Gastroesophageal sphincter (tissue), 4 donors: ENCODE measurements around the gene MGAT3. TPM values are rescaled to one million over a fixed set of nuclear protein-coding genes. Genes with fewer than 3 reads are reported as not detected.

Source experiments
- ATAC-seq: fragments of 150-250 bp; one replicate; pipeline ENCODE4 v1.9.1; 2016; ENCODE audit warnings: mild to moderate bottlenecking, moderate library complexity
- H3K27ac ChIP-seq, 4 donors: fragments of 200-600 bp; sonication (generic) in 3 of 4; 1 replicate in 3 of 4; 2 replicates in 1 of 4; pipeline ENCODE4 v1.5.1; 2016 to 2019
- H3K27me3 ChIP-seq: fragments of 200-600 bp; sonication (generic); one replicate; pipeline ENCODE4 v1.5.1; 2019
- H3K36me3 ChIP-seq, 2 donors: fragments of 200-600 bp; sonication (generic); one replicate each; pipeline ENCODE4 v1.5.1; 2019; ENCODE audit warnings: control low read depth in 1 of 2
- H3K4me1 ChIP-seq, 3 donors: fragments of 200-600 bp; sonication (generic); 1 replicate in 2 of 3; 2 replicates in 1 of 3; pipeline ENCODE4 v1.5.1; 2016 to 2019; ENCODE audit warnings: control low read depth in 2 of 3
- H3K4me3 ChIP-seq, 2 donors: fragments of 200-600 bp; sonication (generic); one replicate each; pipeline ENCODE4 v1.5.1; 2019; ENCODE audit warnings: mild to moderate bottlenecking in 1 of 2, moderate library complexity in 1 of 2
- H3K9me3 ChIP-seq, 3 donors: fragments of 200-600 bp; sonication (generic); one replicate each; pipeline ENCODE4 v1.5.1; 2017 to 2019; ENCODE audit warnings: control low read depth in 2 of 3
- CTCF ChIP-seq, 4 experiments: fragments of 200-600 bp in 2 of 4; fragments of 450-650 bp in 2 of 4; sonication (generic) in 1 of 4; IDR thresholded peaks; one replicate each; pipeline ENCODE4 v1.5.1; 2017 to 2019; ENCODE audit warnings: antibody characterized with exemption in 4 of 4, mild to moderate bottlenecking in 2 of 4, moderate library complexity in 2 of 4
- EP300 ChIP-seq: sonication (generic); formaldehyde crosslinking; IDR thresholded peaks from one replicate; pipeline ENCODE4 v1.6.1; 2017; ENCODE audit warnings: antibody characterized with exemption, mild to moderate bottlenecking
- POLR2A ChIP-seq, 2 donors: fragments of 450-650 bp; IDR thresholded peaks; one replicate each; pipeline ENCODE4 v1.6.1; 2017; ENCODE audit warnings: antibody characterized with exemption in 2 of 2, mild to moderate bottlenecking in 2 of 2, moderate library complexity in 1 of 2
- POLR2AphosphoS5 ChIP-seq: sonication (generic); formaldehyde crosslinking; IDR thresholded peaks from one replicate; pipeline ENCODE4 v1.6.1; 2017; ENCODE audit warnings: antibody characterized with exemption
- WGBS, 2 donors: methylation state at CpG; one replicate each; pipeline ENCODE4 v1.1.5; 2018; ENCODE audit warnings: low coverage in 1 of 2; 5-methylcytosine and 5-hydroxymethylcytosine counted together
- total RNA-seq, 4 donors: library from RNA; depleted of rRNA; stranded (reverse); fragments of >200 nt; gene quantifications; one replicate each; pipeline ENCODE4 v1.1.0, GENCODE V29; 2016

MGAT3 gene
- total RNA-seq, 4 donors from 2014 or later = 2.6 to 3.9 (median 2.9) TPM

GRCh38 chr22:39490966-39491680 lies 34.3 kb downstream of the MGAT3 start:
- H3K4me3 ChIP-seq = no peak overlapping the region
- no peak overlapping the region for H3K27ac ChIP-seq
- H3K27me3 ChIP-seq = peaks cover 6% of the 10 kb centered on the region
- no peak for ATAC-seq
- no peaks in the 10 kb centered on the region for H3K9me3 ChIP-seq
- TF ChIP-seq POLR2A (IDR thresholded peaks at IDR 0.05) (no peak), EP300 (no peak), POLR2AphosphoS5 (no peak), CTCF (IDR thresholded peaks at IDR 0.05) (no peak)
- WGBS, 2 donors = no CpG with 5 or more reads among the region's 9 CpGs
- peaks cover 0 to 16% (median 0%) of the 10 kb centered on the region in 3 donors for H3K4me1 ChIP-seq
- H3K36me3 ChIP-seq = peaks cover 0 to 12% of the 10 kb centered on the region in 2 donors

DNA sequence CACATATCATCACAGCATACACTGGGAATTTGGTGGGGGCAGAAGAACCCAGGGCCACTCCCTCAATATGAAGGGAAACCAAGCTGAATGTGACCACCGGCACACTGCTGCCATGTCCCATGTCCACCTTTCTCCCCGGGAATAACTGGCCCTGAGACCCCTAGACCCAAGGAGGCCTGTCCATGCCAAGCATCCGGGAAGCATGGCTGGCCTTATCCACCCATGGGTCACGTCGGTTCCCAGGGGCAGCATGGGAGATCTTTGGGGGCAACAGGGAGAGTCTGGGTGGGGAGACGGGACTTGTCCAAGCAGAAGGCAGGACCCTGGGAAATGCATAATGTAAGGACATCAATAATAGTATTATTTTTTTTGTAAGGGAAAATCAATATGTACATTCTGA lies 34.9 kb downstream of the MGAT3 start:
- H3K4me3 ChIP-seq = no peak overlapping the region
- 87 to 100% methylated on average over 1 to 4 of the region's 6 CpGs for WGBS, 2 donors
- peaks cover 0 to 12% of the 10 kb centered on the region in 2 donors for H3K36me3 ChIP-seq
- no peak for ATAC-seq
- H3K9me3 ChIP-seq = no peaks in the 10 kb centered on the region
- TF ChIP-seq POLR2A (IDR thresholded peaks at IDR 0.05) (no peak), CTCF (IDR thresholded peaks at IDR 0.05) (no peak), EP300 (no peak), POLR2AphosphoS5 (no peak)
- no peak overlapping the region for H3K27ac ChIP-seq
- H3K4me1 ChIP-seq = peaks cover 0 to 21% (median 0%) of the 10 kb centered on the region in 3 donors
- peaks cover 6% of the 10 kb centered on the region for H3K27me3 ChIP-seq

GRCh38 chr22:39492186-39492585 lies 35.4 kb downstream of the MGAT3 start:
- Histone ChIP-seq H3K27ac (no peak overlapping the region), H3K36me3 (peaks cover 0 to 12% of the 10 kb centered on the region in 2 donors), H3K4me1 (peaks cover 0 to 24% (median 0%) of the 10 kb centered on the region in 3 donors), H3K4me3 (no peak overlapping the region), H3K27me3 (peaks cover 6% of the 10 kb centered on the region), H3K9me3 (no peaks in the 10 kb centered on the region)
- no peak for ATAC-seq
- WGBS, 2 donors = 70 to 100% methylated on average over 1 of the region's 3 CpGs
- TF ChIP-seq CTCF (IDR thresholded peaks at IDR 0.05) = no peak
- TF ChIP-seq EP300 = no peak
- no peak for TF ChIP-seq POLR2AphosphoS5

- Histone ChIP-seq H3K27ac (no peak overlapping the region), H3K4me1 (peaks cover 0 to 35% (median 0%) of the 10 kb centered on the region in 3 donors), H3K9me3 (no peaks in the 10 kb centered on the region), H3K36me3 (peaks cover 0 to under 1% of the 10 kb centered on the region in 2 donors), H3K4me3 (no peak overlapping the region), H3K27me3 (peaks cover 6% of the 10 kb centered on the region)
- no peak for ATAC-seq
- 55 to 61% methylated on average over 4 of the region's 4 CpGs for WGBS, 2 donors
- TF ChIP-seq POLR2A (IDR thresholded peaks at IDR 0.05) (no peak), CTCF (IDR thresholded peaks at IDR 0.05) (no peak), EP300 (no peak), POLR2AphosphoS5 (no peak)
Measured at GRCh38 chr22:39493759-39494158, 36.9 kb downstream of the MGAT3 start.
